HG02571 (cell line): ENCODE data around the gene ZNF414.
A peak's percentile ranks its signal among the peaks of the same experiment; 100 is the strongest.
"Not testable (repeated sequence)": the region's sequence is repeated elsewhere in the genome, so short reads cannot be mapped to it uniquely, and the experiment has no call there.

ENCODE experiments used
- ATAC-seq: cut with Tn5 transposase; IDR thresholded peaks from one replicate; pipeline ENCODE4 v1.9.1; 2021; ENCODE audit warnings: mild to moderate bottlenecking, moderate library complexity; ENCODE audit not compliant: unreplicated experiment

ZNF414 gene

GRCh38 chr19:8513687-8514504 lies at the start of gene ZNF414:
Gene ZNF414 (minus strand): TSS chr19:8514167. CDS start chr19:8514046, 121 bp downstream.
- peak; percentile 84 for ATAC-seq

GRCh38 chr19:8561075-8561764 lies 47.3 kb upstream of the ZNF414 start:
- ATAC-seq, result no peak

- no peak for ATAC-seq
Measured at GRCh38 chr19:8558325-8558724, 44.4 kb upstream of the ZNF414 start.

- no peak for ATAC-seq
Measured at GRCh38 chr19:8557642-8558238, 43.8 kb upstream of the ZNF414 start.

- ATAC-seq, result not testable (repeated sequence)
Measured at GRCh38 chr19:8553729-8554128, 39.8 kb upstream of the ZNF414 start.

GRCh38 chr19:8552810-8553209 lies 38.8 kb upstream of the ZNF414 start:
- ATAC-seq, result no peak

- ATAC-seq, result no peak
Measured at GRCh38 chr19:8550070-8550469, 36.1 kb upstream of the ZNF414 start.

- no peak for ATAC-seq
Measured at GRCh38 chr19:8545743-8546142, 31.8 kb upstream of the ZNF414 start.

- ATAC-seq, result no peak
Measured at GRCh38 chr19:8544168-8544567, 30.2 kb upstream of the ZNF414 start.

GRCh38 chr19:8539621-8540149 lies 25.7 kb upstream of the ZNF414 start:
- no peak for ATAC-seq

- ATAC-seq, result no peak
Measured at GRCh38 chr19:8537099-8537498, 23.1 kb upstream of the ZNF414 start.

GRCh38 chr19:8536282-8536681 lies 22.3 kb upstream of the ZNF414 start:
- no peak for ATAC-seq

- ATAC-seq, result no peak
Measured at GRCh38 chr19:8532225-8532624, 18.3 kb upstream of the ZNF414 start.

GRCh38 chr19:8531470-8531869 lies 17.5 kb upstream of the ZNF414 start:
- no peak for ATAC-seq

GRCh38 chr19:8530061-8530679 lies 16.2 kb upstream of the ZNF414 start:
- ATAC-seq, result no peak

GRCh38 chr19:8529369-8530006 lies 15.5 kb upstream of the ZNF414 start:
- no peak for ATAC-seq

- no peak for ATAC-seq
Measured at GRCh38 chr19:8528500-8528899, 14.5 kb upstream of the ZNF414 start.

- no peak for ATAC-seq
Measured at GRCh38 chr19:8526345-8527091, 12.6 kb upstream of the ZNF414 start.

- no peak for ATAC-seq
Measured at GRCh38 chr19:8525401-8525684, 11.4 kb upstream of the ZNF414 start.

GRCh38 chr19:8519388-8519787 lies 5.4 kb upstream of the ZNF414 start:
- ATAC-seq, result no peak
